ENCODE data around the gene ZBTB37.
"Not testable (repeated sequence)": the region's sequence is repeated elsewhere in the genome, so short reads cannot be mapped to it uniquely, and the experiment has no call there.

ZBTB37 gene

GRCh38 chr1:173903827-173904531 is 35.8 kb downstream of the ZBTB37 start:
- DNase-seq (ENCODE audit: low read depth) = no peak

- DNase-seq (ENCODE audit: low read depth) = no peak
Measured at GRCh38 chr1:173913111-173913510, 44.9 kb downstream of the ZBTB37 start.

GRCh38 chr1:173914366-173914871 is 46.2 kb downstream of the ZBTB37 start:
- DNase-seq (ENCODE audit: low read depth) = no peak

GRCh38 chr1:173915596-173915995 is 47.4 kb downstream of the ZBTB37 start:
- no peak for DNase-seq (ENCODE audit: low read depth)

GRCh38 chr1:173916667-173917066 is 48.5 kb downstream of the ZBTB37 start:
- DNase-seq (ENCODE audit: low read depth) = no peak

- no peak for DNase-seq (ENCODE audit: low read depth)
Measured at GRCh38 chr1:173917149-173917548, 49.0 kb downstream of the ZBTB37 start, which contains the start of gene SERPINC1. Gene SERPINC1 (minus strand): TSS chr1:173917327. CDS start chr1:173917259, 68 bp downstream.

GRCh38 chr1:173917635-173918493 is 49.7 kb downstream of the ZBTB37 start:
- DNase-seq (ENCODE audit: low read depth) = no peak

- no peak for DNase-seq (ENCODE audit: low read depth)
Measured at GRCh38 chr1:173920861-173921260, 52.7 kb downstream of the ZBTB37 start.

GRCh38 chr1:173925306-173926242 is 57.4 kb downstream of the ZBTB37 start:
- DNase-seq (ENCODE audit: low read depth) = no peak

GRCh38 chr1:173930541-173930940 is 62.4 kb downstream of the ZBTB37 start:
- not testable (repeated sequence) for DNase-seq (ENCODE audit: low read depth)

GRCh38 chr1:173934440-173934839 is 66.3 kb downstream of the ZBTB37 start:
- DNase-seq (ENCODE audit: low read depth) = no peak

- DNase-seq (ENCODE audit: low read depth) = no peak
Measured at GRCh38 chr1:173937062-173937461, 68.9 kb downstream of the ZBTB37 start.

- DNase-seq (ENCODE audit: low read depth) = no peak
Measured at GRCh38 chr1:173946380-173946921, 78.3 kb downstream of the ZBTB37 start.

GRCh38 chr1:173948594-173948993 is 80.4 kb downstream of the ZBTB37 start:
- DNase-seq (ENCODE audit: low read depth) = no peak

Measured in activated gamma-delta T cell treated with anti-CD3 and anti-CD28 coated beads, Interleukin-2, amount 50 U/mL, for 16 hours (primary cell).